HG03378 (cell line): ENCODE results near the gene LRRC4B.

ENCODE experiments used
- ATAC-seq: cut with Tn5 transposase; IDR thresholded peaks from one replicate; pipeline ENCODE4 v1.9.1; 2021; ENCODE audit warnings: mild to moderate bottlenecking, moderate library complexity; ENCODE audit not compliant: unreplicated experiment

Gene LRRC4B

DNA sequence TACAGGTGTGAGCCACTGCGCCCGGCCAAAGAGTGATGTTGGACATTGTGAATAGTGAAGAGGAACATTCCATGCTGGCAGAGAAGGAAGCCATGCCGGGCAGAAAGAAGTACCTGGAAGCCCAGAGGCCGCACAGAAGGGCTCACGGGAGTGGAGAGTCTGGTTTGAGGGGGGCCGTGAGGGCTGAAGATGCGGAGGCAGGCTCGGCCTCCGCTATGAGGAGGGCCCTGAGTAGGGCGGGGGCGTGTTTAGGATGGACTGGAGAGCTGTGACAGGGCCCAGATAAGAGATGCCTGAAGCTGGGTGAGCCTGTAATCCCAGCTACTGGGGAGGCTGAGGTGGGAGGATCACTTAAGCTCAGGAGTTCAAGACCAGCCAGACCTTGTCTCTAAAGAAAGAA lies 58.9 kb downstream of the LRRC4B start:
- no peak for ATAC-seq

DNA sequence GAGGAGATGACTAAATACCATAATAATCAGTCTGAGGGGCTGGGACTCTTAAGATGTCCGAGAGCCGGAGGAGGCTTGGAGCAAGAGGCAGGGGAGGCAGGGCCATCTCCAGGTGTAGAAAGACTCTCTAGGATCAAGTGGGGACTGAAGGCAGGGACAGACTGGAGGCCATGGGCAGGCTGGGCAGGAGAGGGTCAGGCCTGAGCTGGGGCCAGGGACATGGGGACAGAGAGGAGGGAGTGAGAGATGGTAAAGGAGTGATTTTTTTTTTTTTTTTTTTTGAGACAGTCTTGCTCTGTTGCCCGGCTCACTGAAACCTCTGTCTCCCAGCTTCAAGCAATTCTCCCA lies 59.4 kb downstream of the LRRC4B start:
- ATAC-seq, result no peak

DNA sequence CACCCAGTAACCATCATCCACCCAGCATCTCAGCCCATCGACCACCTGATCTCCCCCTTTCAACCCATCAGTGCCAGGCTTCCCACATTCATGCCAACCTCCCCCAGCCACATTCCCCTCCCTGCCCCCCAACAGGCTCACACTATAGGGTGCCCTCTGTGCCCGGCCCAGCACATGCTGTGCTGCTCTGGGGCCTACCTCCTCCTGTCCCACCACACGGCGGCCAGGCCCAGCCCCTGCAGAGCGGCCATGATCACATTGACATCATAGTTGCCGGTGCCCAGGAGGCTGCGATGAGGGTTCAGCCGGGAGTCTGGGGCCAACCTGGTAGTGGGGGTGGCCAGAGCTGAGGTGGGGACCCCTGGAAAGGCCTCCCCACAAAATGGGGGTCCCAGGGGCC lies 60.9 kb downstream of the LRRC4B start:
- no peak for ATAC-seq

DNA sequence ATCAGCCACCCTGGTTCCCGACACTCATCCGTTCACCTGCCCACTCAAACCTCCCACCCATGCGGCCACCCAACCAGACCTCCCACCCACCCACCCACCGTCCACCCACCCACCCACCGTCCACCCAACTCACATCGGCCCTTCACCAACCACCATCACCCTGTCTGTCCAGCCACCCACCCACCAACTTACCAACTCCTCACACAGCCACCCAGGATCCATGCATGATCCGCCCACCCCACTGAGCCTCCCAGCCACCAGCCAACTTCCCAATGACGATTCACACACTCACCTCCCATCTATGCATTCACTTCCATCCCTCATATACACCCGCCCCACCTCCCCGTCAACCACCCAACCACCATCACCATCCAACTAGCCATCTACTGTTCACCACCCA lies 61.5 kb downstream of the LRRC4B start:
- ATAC-seq, result no peak

DNA sequence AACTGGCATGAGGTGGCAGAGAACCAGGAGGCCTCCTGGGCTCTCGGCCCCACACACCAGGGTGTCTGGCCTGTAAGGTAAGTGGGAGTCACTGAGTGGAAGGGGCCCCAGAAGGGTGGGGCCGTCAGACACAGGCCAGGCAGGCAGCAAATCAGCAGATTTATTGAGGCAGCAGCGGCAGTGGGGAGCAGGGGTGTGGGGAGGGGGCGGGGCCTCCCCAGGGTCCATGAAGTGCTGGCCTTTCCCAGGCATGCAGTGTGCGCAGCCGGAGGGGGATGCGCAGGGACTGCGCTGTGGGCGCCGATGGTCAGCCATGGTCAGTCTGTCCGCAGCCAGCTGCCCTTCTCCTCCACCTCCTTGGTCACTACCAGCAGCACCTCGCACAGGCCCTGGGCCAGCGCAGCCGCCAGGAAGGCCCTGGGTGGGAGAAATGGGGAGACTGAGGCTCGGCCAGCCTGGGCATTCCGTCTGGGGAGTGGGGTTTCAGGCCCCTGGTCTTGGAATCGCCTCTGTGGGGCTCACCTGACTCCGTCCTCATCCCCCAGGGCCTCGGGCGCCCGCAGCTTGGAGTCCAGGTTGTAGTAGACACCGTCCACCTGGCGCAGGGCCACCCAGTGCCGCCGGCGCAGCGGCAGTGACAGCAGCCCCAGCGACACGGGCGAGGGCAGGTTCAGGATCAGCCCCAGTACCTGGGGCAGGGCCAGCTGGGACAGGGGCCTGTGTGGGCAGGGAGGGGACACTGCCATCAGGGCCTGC lies 62.2 kb downstream of the LRRC4B start:
- ATAC-seq, result no peak

DNA sequence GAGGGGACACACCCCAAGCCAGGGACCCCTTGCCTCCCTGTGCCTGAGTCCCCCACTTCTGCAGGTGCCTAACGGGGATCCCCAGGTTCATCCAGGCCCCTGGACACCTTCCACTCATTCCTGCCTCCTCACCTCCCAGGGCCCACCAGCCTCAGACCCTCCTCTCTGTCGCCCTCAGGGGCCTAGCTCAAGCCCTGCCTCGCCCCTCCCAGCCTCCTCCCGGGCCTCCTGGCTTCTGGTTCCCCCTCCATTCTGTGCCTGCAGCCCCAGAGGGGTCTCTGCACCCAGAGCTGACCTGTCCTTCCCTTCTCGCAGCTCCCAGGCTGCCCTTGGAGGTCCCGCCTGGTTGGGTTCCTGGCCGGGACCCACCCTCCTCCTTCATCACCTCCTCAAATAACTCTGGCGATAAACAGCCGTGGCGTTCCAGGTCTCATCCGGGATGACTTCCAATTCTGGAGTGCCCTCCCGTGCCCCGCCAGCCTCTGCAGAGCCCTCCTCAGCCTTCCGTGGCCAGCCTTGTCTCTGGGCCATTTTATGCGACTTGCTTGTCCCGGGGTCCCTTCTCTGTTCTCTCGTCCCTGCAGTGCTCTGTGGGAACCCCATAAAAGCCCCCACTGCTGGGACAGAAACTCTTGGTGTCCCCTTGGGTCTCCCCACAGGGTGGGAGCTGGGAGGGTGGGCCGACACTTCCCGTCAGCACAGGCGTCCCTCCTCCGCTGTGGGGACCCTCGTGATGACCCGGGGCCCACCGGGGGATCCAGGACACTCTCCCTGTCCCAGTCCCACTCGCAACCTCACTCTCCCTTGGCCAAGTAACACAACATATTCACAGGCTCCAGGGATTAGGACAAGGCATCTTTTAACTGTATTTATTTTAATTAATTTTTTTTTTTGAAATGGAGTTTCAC lies 66.4 kb downstream of the LRRC4B start:
- ATAC-seq, result no peak

DNA sequence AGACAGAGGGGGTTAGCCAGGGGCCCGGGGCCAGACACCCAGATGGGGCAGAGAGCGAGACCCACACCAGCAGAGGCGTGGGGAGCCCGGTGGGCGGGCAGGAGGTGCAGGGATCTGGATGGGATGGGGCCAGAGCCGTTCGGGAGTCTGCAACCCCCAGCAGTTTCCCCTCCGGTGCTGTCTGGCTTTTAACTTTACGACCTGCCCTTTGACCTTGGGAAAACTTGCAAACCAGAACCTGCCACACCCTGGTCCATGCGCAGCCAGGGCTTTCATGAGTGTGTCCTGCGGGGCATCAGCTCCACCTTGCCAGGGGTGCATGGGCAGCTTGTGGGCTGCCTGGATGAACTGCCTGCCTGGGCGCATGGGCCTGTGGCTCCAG lies 67.1 kb downstream of the LRRC4B start:
- ATAC-seq, result no peak

DNA sequence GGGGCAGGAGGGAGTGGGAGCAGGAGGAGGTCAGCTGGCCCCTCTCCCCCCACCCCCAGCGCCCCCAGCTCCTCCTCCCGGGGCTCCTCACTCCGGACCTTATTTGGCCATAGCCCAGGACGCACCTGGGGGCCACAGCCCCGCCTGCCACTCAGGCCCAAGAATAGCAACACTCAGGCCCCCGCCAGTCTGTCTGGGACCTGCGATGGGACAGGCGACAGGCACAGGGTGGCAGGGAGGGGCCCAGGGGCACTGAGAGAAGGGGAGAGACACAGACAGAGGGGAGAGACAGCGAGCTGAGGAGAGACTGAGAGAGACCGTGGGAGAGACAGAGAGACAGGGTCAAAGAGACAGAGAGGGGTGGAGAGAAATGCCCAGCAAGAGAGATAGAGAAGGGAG lies 67.5 kb downstream of the LRRC4B start:
- ATAC-seq, result no peak

DNA sequence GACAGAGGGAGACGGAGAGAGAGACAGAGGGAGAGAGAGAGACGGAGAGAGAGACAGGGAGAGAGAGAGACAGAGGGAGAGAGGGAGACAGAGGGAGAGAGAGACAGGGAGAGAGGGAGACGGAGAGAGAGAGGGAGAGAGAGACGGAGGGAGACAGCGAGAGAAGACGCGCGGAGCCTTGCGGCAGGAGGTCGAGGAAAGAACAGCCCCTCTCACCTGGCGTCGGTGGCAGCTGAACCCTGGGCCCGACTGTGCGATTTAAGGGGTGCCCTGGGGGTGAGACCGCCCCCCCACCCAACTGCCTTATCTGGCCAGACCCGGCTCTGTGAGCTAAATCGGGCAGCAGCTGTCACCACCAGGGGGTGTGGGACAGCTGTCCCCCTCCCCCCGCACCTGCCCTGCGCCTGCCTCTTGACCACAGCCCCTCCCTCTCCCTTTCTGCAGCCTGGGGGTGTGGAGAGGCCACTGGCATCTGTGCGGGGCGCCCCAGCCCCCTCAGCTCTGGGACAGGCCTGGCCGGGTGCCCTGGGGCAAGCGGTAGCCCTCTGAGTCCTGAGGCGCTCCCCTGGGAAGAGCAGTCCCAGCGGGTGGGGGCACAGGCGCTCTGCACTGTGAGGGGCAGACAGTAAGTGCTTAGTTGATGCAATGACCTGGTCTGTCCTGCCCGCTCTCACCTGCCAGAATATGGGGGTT lies 68.0 kb downstream of the LRRC4B start:
- ATAC-seq, result no peak

DNA sequence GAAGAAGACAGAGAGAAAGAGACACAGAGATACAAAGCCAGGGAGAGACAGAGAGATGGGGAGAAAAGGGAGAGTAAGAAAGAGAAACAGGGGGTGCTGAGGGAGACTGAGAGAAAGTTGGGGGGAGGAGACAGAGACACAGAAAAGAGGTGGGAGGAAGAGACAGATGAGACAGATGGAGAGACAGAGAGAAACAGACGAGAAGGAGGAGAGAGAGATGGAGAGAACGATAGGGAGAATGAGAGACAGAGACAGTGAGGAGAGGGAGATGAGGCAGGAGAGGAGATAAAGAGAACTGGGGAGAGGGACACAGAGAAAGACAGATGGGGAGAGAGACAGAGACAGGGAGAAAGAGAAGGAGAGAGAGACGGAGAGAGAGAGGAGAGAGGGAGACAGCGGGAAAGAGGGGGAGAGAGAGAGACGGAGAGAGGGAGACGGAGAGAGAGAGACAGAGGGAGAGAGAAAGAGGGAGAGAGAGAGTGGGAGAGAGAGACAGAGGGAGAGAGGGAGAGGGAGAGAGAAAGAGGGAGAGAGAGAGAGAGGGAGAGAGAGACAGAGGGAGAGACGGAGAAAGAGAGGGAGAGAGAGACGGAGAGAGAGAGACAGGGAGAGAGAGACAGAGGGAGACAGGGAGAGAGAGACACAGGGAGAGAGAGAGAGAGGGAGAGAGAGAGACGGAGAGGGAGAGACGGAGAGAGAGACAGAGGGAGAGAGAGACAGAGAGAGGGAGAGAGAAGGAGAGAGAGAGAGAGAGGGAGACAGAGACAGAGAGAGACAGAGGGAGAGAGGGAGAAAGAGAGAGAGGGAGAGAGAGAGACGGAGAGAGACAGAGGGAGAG lies 69.8 kb downstream of the LRRC4B start:
- no peak for ATAC-seq

DNA sequence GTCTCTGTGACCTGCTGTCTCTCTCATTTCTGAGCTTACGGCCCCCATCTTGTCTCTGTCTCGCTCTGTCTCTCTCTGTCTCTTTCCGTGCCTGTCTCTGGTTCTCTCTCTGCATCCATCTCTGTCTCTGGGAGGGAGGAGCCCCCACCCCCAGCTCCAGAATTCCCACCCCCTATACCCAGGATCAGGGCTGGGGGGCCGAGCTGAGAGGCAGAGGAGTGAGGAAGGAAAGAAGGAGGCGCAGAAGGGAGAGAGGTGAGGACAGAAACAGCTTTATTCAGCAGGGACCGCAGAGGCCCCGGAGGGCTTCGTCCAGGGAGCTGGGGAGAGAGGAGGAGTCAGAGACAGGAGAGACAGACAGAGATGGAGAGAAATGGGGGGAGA lies 71.2 kb downstream of the LRRC4B start:
- no peak for ATAC-seq

DNA sequence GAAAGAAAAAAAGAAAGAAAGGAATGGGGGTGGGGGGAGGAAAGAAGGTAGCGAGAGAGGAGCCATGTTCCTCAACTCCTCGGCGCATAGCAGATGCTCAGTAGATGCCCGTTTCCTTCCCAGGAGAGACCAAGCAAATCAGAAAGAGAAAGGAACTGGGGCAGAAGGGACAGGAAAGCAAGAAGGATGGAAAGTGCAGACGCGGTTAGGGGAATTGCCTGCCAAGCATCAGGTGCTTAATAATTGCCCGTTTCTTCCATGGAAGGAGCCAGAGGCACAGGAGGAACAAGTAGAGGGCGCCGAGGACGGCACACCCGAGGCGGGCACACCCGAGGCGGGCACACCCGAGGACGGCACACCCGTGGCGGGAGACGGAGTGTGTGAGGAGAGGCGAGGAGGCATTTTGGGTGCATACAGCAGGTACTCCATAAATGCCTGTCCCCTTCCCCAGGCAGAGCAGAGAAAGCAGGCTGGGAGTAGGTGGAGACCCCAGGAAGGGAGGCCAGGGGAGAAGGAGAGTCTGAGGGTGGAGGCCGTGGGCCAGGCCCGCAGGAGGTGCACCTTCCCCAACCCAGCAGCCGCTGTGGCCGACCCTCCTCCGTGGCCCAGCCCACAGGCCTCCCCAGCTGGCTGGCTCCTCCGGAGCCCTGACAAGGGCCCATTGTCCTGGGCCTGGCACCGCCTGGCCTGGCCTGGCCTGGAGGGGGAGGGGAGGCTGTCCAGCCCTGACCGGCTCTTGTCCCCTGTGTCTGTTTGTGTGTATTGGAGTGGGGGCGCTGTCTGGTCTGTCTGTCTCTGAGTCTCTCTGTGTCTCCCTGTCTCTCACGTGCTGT lies 71.8 kb downstream of the LRRC4B start:
- no peak for ATAC-seq

DNA sequence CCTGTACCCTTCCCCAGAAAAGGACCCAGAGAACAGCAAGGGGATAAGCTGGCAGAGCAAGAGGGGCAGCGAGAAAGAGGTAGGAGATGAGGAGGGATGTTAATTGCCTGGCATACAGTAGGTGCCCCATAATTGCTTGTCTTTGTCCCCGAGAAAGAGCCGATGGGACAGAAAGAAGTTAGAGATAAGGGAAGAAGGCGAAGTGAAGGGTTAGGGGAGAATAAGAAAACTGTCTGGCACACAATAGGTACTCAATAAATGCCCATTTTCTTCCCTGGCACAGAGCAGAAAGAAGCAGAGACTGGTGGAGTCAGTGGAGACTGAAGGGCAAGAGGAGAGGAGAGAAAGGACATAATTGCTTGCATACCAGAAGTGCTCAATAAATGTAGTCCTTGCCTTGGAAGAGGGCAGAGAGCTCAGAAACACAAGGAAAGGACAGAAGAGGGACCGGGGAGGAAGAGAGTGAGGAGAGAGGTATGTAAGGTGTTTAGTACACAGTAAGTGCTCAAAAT lies 73.2 kb downstream of the LRRC4B start:
- no peak for ATAC-seq

DNA sequence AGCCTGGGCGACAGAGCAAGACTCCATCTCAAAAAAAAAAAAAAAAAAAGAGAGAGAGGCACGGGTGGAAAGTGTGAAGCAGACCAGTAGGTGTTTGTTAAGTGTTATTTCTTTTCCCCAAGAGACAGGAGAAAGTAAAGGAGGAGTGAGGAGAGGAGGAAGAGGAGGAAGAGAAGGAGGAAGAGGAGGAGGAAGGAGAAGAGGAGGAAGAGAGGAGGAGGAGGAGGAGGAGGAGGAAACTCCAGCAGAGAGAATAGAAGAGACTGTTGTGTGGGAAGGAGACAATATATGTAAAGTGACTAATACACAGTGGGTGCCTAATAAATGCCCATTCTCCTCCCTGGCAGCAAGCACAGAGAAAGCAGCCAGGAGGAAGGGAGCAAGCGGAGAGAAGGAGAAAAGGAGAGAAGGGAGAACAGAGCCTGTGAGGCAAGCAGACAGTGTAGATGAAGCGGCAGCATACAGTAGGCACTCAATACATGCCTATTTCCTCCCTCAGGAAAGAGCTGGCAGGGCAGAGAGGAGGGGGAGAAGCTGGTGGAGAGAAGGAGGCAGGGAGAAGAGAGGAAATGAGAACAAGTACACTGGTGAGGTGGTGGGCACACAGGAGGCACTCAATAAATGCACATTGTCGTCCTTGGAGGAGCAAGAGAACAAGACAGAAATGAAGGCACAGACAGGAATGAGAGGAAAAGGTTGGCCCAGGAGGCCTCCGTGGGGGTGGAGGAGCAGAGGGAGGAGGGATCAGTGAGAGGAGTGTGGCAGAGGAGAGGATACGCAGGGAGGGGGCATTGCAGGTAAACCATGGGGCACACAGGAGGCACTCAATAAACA lies 73.8 kb downstream of the LRRC4B start:
- ATAC-seq, result no peak

DNA sequence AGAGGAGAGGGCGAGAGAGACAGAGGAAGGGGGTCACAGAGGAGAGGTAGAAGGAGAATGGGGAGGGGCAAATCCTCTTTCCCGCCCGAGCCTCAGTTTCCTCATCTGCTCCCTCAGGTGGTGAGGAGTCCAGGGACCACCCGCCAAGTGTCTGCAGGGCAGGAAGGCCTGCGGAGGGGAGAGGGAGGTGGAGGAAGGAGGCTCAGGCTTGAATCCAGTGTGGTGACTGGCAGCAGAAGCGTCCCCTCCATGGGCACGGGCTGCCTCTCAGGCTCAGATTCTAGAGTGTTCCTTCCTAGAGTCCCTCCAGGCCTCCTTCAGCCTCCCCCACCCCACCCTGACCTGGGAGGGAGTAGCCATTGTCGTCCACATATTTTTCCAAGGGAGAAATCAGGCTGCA lies 75.1 kb downstream of the LRRC4B start:
- no peak for ATAC-seq

DNA sequence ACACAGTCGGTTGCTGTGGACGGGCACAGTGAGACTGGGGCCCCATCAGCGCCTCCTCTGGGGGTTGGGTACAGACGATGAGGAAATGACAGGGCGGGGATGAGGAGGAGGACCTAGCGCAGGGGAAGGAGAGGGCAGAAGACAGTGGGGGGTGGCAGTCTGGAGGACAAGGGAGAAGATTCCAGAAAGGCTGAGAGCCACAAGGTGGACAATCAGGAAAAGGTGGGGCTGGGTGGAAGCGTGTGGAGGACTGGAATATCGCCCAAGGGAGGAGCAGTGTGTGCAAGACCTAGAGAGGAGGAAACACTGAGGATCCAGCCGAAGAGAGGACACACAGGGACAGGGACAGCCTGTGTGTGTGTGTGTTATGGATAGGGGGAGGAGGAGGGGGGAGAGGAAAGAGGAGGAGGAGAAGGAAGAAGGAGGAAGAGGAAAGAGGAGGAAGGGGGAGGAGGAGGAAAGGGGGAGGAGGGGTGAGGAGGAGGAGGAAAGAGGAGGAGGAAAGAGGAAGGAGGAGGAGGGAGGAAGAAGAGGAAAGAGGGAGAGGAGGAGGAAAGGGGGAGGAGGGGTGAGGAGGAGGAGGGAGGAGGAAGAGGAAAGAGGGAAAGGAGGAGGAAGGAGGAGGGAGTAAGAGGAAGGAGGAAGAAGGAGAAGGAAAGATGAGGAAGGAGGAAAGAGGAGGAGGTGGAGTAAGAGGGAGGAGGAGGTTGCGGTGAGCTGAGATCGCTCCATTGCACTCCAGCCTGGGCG lies 75.8 kb downstream of the LRRC4B start:
- no peak for ATAC-seq

DNA sequence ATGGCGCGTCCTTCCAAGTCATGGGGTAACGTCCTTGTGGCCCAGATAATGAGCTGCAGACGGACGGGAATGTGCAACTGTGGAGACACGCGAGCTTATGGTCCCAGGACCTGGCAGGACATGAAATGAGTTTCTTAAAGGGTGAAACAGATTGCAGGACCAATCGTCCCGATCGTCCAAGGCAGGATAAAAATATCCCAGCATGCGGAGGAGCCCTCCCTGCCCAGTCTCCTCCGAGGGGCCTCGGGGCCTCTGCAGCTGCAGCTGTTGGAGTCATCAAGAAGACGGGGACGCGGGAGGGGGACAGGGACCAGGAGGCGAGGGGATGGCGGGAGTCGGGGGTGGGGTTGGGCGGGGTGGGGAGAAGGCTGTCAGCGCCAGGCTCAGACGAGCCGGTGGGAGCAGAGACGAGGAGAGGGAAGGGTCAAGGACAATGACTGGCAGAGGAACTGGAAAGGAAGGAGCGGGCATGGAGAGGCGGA lies 77.2 kb downstream of the LRRC4B start:
- no peak for ATAC-seq

DNA sequence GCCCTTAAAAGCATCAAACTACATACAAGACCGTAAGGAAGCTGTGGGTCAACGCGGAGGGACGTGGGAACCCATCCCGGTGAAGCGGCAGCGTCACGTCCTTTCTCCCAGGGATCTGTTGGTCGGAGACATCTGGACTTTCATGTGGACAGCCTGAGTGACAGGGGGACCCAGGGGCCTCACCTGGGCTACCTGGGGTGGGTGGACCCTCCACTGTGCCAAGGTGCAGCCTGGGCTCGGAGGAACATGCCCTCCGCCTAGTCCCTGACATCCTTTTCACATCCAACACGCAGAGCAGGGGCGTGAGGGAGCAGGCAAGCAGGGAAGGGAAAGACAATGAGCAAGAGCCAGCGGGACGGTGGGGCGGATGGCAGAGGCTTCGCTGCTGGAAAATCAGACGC lies 77.8 kb downstream of the LRRC4B start:
- ATAC-seq, result no peak
